Neural cell (in vitro differentiated cells): Measurements from ENCODE around the gene SP100.

Experiments used
- CTCF ChIP-seq: fragments of 450-650 bp; IDR thresholded peaks from 2 replicates; pipeline ENCODE4 v1.5.1; 2014; ENCODE audit warnings: antibody characterized with exemption, mild to moderate bottlenecking, moderate library complexity; ENCODE audit not compliant: poor library complexity, severe bottlenecking
- TAF1 ChIP-seq: IDR thresholded peaks from 2 replicates; pipeline ENCODE4 v1.6.1; 2012; ENCODE audit warnings: low read depth

- TF ChIP-seq CTCF = no peak
- TF ChIP-seq TAF1 = no peak
These were observed 15.2 kb downstream of the SP100 start for GRCh38 chr2:230430957-230431910.
